Tongue (tissue), 2 donors: ENCODE measurements around the gene SLC6A2. TPM values are rescaled to one million over a fixed set of nuclear protein-coding genes. Genes with fewer than 3 reads are reported as not detected.
"Not testable (repeated sequence)": the region's sequence is repeated elsewhere in the genome, so short reads cannot be mapped to it uniquely, and the experiment has no call there.

ENCODE experiments used
- DNase-seq: peaks from one replicate; pipeline ENCODE4 v3.0.0-alpha.2; 2015
- total RNA-seq: library from RNA; depleted of rRNA; stranded (reverse); fragments of >200 nt; gene quantifications from one replicate; pipeline ENCODE4 v1.2.3, GENCODE V29; 2014

SLC6A2 gene
- total RNA-seq, 1 donor from 2014 or later, result 7.8 TPM

DNA sequence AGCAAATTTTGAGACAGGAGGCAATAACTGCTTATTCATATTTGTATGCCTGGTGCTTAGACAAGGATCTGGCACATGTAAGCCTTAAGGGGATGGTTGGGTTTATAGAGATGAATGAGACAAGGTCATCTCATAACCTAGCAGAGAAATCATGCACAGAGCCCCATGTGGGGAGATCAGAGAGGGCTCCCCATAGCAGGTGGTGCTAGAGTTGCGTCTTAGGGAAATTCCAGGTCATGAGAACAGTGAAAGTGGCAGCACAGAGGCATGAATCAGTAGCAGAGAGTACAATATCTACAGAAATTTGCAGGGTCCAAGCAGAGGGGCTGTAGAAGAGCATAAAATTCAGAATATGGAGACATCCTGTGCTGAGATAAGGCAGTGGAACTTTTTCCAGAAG lies 57.3 kb downstream of the SLC6A2 start:
- no peak for DNase-seq

DNA sequence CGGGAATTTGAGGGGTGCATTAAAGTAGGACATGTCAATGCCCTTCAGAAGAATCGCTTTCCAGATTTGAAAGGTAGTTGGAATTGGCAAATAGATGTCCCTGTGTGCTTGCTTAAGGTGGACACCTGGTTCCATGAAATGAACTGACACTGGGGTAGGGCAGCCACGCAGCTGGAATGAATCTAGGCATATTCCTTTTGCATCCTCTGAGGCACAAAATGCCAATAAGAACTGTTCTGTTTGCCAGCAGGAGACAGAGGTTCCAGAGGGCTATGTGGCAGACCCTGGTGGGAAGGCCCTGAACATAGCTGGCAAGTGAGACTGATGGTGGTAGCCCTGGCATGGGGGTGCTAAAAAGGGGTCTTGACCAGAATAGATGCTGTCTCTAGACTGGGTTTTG lies 61.5 kb downstream of the SLC6A2 start:
- no peak for DNase-seq

DNA sequence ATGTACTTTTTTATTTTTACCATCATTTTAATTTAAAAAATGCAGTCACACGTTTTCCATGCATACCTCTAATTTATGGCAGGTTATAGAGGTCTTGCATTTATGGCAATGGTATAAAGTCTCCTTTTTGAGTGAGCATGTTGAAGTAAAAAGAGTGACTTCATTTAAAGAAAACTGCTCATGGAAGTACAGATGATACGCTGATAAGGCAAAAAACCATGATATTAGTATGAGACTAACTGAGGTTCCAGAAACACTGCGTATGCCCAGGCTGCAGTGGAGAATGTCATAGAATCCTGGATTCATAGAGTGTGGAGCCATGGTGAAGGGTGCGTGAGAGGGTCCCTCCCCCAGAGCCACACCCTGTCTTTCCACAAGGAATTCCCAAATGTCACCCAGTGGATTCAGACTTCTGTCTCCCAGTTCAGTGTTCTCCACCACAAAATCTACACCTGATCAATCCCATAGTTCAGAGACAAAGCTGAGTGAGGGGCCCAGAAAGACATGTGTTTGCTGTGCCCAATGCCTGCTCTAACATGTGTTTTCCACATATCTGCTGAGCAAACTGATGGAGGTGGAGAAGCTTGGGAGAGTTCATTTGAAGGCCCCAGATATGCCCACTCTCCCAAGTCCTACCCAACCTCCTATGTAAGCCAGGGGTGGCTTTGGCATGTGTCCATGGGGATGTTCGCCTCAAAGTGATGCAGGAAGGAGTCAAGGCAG lies 69.4 kb downstream of the SLC6A2 start:
- no peak for DNase-seq

DNA sequence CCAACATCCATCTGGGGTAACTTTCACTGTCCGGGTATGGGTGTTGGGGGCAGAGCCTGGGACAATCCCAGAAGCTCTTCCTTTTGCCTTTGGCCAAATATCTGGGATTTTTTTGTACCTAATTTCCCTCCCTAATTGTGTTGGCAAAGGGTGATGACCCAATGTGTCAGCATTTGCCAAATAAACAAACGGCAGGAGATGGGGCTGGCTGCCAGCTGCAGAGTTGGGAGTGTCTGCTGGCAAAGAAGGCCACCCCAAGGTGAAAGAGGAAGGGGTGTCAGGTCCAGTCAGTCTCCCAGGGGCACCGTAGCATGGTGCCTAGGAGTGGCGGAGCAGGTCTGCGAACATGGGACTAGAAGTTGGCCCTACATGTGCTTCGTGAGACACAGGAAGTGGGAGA lies 73.0 kb downstream of the SLC6A2 start:
- no peak for DNase-seq

DNA sequence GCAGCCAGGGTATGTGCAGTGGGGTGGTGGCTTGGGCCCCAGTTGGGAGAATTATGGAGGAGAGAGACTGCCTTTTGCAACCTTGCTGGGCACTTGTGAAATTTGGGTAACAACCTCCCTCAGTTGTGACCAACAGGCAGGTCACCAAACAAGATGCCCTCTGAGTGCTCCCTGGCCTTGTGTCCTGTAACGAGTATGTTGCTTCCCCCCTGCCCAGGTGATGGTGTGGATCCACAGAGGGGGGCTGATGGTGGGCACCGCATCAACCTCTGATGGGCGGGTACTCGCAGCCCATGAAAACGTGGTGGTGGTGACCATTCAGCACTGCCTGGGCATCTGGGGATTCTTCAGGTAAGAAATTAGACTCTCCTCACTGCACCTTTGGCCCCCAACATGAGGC lies 74.3 kb downstream of the SLC6A2 start:
- no peak for DNase-seq

DNA sequence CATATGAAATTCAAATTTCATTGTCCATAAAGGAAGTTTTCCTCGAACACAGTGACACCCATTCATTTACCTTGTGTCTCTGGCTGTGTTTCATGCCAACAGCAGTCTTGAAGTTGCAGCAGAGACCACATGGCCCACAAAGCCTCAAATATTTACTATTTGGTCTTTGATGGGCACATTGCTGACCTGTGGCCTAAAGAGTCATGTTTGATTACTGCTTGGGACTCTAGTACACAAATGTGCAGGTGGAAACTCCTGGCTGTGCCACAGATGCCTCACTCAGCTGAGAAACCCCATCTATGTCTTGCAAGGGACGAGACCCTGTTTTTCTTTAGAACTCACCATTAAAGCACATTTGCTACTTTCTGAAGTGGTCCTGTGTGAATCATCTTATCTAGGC lies 76.7 kb downstream of the SLC6A2 start:
- DNase-seq, result no peak

DNA sequence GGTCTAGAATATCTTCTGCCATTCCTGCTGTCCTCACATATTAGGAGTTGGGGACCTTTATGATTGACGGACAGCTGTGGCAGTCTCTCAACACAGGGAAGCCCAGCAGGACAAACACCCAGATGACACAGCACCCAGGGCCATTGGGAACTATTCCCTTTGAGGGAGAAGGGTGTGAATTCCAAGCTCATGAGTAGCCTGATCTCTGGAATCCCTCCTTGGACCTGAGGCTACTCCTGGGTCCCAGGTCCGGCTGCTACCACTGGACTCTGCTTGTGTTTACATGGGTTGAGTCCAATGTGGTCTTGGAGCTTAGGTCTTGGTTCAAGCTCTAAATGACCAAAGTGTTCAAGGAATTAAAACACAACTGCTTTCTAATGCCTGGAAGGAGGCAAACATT lies 78.9 kb downstream of the SLC6A2 start:
- no peak for DNase-seq

DNA sequence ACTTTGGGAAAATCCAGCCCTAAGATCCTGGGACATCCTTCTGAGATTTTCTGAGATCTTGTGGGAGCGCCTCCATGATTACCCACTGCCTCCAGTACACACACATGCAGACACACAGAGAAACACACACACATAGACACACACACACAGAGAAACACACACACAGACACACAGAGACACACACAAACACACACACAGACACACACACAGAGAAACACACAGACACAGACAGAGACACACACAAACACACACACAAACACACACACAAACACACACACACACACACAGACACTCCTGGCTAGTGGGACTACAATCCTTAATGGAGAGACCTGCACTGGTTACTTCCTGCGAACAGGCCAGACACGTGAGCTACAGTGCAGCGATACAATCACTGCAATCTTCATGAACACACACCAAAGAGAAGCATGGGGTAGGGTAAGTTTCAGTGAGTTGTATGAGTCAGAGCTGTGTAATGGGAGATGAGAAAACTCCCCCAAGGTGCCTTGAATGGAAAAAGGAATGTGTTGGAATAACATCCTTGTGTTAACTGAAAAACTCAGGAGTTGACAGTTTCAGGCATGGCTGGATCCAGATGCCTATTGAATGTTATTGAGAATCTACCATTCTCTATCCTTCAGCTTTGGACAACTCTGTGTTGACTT lies 79.5 kb downstream of the SLC6A2 start:
- DNase-seq, result no peak

DNA sequence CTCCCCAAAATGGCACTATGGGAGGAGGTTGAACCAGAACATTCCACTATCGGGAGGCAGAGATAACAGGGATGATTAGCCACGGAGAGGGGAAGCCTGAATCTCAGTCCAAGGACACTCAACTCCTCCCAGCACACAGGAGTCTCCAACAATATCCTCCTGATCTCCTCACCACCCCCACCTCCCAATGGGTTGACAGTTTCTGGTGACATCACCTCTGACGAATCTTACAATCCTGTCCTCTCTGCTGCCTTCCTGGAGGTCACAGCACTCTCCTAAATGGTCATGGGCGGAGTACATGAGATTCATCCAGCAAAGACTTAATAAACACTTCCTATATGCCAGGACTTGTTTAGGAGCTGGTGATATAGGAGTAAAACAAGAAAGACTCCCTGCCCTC lies 80.9 kb downstream of the SLC6A2 start:
- DNase-seq, result no peak

DNA sequence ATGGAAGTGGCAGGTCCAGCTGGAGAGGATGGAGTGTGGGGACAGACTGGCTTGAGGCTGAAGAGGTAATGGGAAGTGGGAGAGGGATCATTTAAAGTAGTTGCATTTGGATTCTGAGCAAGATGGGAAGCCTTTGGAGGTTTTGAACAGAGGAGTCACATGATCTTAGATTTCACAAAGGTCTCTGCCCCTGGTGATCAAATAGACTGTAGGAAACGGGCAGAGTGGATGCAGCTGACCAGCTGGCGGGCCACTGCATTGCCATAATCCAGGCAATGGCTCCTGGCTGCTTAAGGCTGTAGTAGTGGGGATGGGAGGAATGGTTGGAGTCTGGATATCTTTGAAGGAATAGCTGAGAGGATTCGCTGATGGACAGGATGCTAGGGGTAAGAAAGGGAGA lies 81.5 kb downstream of the SLC6A2 start:
- DNase-seq, result no peak

DNA sequence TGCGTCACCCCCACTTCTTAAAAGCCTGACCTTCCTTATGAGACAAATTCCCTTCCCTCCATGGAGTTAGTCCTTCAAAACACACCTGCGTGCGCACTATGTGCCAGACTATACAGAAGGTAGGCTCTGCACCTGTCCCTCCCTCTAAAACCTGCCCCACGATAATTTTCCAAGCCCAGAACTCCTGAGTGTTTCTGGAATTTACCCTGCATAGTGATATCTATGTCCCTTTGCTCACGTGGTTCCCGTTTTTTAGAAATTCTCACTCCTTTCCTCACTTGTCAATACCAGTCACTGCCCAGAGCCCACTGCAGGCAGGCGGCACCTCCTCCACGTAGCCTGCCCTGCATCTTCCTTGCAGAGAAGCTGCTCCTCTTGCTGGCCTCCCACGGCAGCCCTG lies 82.2 kb downstream of the SLC6A2 start:
- DNase-seq, result no peak

DNA sequence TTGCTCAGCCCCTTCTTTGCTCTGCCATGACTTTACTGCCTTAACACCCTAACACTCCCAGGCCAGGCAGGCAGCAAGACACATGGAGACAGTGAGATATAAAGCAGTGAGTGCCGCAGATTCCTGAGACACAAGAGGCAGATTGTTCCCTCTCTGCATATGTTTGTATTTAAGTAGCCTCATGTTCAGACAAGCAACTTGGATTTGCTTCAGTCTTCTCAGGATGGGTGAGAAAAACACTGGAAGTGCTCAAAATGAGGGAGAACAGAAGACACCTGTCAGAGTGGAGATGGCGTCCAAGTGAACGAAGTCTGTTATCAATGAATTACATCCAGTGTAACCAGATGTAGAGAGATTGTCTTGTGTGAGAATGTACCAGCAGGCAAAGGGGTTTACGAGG lies 90.3 kb downstream of the SLC6A2 start:
- DNase-seq, result peak; percentile 55

DNA sequence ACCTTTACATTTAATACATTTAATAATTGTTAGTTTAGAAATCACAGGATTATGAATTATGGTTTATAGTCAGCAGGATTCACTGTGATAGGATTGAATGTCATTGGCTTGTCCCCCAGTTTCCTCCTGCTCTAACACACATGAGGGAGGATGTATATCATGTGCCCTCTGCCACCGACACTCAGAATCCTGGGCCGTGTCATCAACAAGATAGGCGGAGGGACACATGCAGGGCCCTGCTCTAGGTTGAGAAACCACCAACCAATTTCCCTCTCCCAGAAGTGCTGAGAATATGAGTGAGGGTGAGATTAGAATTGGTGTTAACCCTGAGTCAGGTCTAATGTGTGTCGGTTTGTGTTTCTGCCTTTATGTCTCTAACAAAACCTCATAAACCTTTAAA lies 92.0 kb downstream of the SLC6A2 start:
- no peak for DNase-seq

DNA sequence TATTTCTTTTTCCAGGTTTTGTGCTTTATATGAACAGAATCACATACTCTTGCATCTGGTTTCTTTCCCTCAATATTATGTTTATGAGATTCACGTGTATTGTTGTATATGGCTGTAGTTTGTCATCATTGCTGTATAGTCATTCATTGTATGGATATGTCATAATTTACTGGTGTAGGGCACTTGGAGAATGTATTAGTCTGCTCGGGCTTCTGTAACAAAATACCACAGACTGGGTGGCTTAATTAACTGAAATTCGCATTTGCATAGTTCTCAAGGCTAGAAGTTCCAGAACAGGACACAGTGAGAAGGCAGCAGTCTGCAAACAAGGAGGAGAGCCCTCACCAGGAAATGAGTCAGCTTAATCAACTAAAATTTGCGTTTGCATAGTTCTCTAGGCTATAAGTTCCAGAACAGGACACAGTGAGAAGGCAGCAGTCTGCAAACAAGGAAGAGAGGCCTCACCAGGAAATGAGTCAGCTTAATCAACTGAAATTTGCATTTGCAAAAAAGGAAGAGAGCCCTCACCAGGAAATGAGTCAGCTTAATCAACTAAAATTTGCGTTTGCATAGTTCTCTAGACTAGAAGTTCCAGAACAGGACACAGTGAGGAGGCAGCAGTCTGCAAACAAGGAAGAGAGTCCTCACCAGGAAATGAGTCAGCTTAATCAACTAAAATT lies 96.8 kb downstream of the SLC6A2 start:
- not testable (repeated sequence) for DNase-seq

DNA sequence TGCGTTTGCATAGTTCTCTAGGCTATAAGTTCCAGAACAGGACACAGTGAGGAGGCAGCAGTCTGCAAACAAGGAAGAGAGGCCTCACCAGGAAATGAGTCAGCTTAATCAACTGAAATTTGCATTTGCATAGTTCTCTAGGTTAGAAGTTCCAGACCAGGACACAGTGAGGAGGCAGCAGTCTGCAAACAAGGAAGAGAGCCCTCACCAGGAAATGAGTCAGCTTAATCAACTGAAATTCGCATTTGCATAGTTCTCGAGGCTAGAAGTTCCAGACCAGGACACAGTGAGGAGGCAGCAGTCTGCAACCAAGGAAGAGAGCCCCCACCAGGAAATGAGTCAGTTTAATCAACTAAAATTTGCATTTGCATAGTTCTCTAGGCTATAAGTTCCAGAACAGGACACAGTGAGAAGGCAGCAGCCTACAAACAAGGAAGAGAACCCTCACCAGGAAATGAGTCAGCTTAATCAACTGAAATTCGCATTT lies 97.4 kb downstream of the SLC6A2 start:
- not testable (repeated sequence) for DNase-seq

Other genes with a start within 250 kb of the SLC6A2 start
- 363 TPM for gene MMP2, start 176.8 kb upstream of the SLC6A2 start, total RNA-seq
- gene LPCAT2, start 146.9 kb upstream of the SLC6A2 start, total RNA-seq, result 27.0 TPM
- gene CAPNS2, start 89.3 kb upstream of the SLC6A2 start, total RNA-seq, result 36.0 TPM
- 0.72 TPM for gene CES1, start 177.1 kb downstream of the SLC6A2 start, total RNA-seq
- not detected for gene CES5A, start 219.4 kb downstream of the SLC6A2 start, total RNA-seq